Motor neuron (in vitro differentiated cells): Measurements from ENCODE around the gene ZNF341. TPM values are rescaled to one million over a fixed set of nuclear protein-coding genes. Genes with fewer than 3 reads are reported as not detected.
"Not testable (repeated sequence)": the region's sequence is repeated elsewhere in the genome, so short reads cannot be mapped to it uniquely, and the experiment has no call there.

ENCODE experiments used
- ATAC-seq, 8 experiments: fragments of 200-7000 bp; cut with Tn5 transposase; replicated peaks in 6 of 8; 2 replicates each; pipeline ENCODE4 v1.8.0; 2021; ENCODE audit warnings: mild to moderate bottlenecking in 8 of 8, moderate library complexity in 8 of 8
- H3K27ac ChIP-seq, 2 donors: fragments of 250-450 bp; sonication (Bioruptor Pico); 2 replicates each; pipeline ENCODE4 v1.9.0; 2021; ENCODE audit warnings: antibody characterized with exemption in 2 of 2, mild to moderate bottlenecking in 2 of 2, moderate library complexity in 1 of 2
- H3K4me1 ChIP-seq, 2 donors: fragments of 250-450 bp; sonication (Bioruptor Pico); replicated peaks in 1 of 2; 2 replicates each; pipeline ENCODE4 v1.6.1; 2021; ENCODE audit warnings: antibody characterized with exemption in 2 of 2, mild to moderate bottlenecking in 2 of 2, moderate library complexity in 1 of 2
- H3K4me3 ChIP-seq, 5 donors: fragments of 250-450 bp; sonication (Bioruptor Pico); 2 replicates each; pipeline ENCODE4 v1.9.0; 2021; ENCODE audit warnings: antibody characterized with exemption in 5 of 5, mild to moderate bottlenecking in 5 of 5, moderate library complexity in 4 of 5
- WGBS, 10 experiments: fragments of 450-650 bp; shearing (Covaris generic); methylation state at CpG; one replicate each; pipeline ENCODE4 v1.0.0; 2022; 5-methylcytosine and 5-hydroxymethylcytosine counted together
- in situ Hi-C, 9 experiments: fragments of 400-800 bp; cut with MboI; loops; one replicate each; pipeline ENCODE4 v1.15.0; 2021; ENCODE audit warnings: low sequenced_read_pairs in 9 of 9, low pct_unique_long_range_greater_than_20kb in 2 of 9; ENCODE audit not compliant: unreplicated experiment in 9 of 9
- total RNA-seq, 8 experiments: library from RNA; unstranded; fragments of 300-600 nt; gene quantifications; 2 replicates each; pipeline versions ENCODE4 v1.2.3 to v1.2.4, GENCODE V29; 2022

The ZNF341 gene
- total RNA-seq, 8 experiments from 2014 or later = 0.87 to 3.3 (median 1.2) TPM

DNA sequence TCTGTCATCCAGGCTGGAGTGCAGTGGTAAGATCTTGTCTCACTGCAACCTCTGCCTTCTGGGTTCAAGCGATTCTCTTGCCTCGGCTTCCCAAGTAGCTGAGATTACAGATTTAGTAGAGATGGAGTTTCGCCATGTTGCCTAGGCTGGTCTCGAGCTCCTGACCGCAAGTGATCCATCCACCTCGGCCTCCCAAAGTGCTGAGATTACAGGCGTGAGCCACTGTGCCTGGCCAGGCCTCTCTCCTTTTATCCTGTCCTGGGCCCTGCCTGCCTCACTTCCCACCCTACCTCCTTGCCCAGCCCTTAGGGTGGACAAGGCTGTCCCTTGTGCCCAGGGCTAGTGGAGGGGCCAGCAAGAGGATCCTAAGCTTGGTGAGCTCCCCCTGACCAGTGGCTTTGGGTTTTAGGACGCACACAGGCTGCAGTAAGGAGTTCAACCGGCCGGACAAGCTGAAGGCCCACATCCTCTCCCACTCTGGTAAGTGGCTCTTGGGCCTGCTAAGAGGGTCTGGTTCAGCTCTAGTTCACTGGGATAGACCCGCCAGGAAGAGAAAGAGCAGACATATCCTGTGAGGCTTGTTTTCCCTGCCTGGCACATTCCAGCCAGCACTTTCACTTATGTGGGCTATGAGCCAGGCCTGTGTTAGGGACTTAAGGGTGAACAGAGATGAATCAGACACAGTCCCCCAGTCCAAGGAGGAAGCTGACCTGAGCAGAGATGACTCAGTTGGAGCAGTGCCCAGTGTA, 57.5 kb downstream of the ZNF341 start:
- 80 to 100% (median 88%) methylated on average over 1 to 5 of the region's 11 CpGs; no CpG with 5 or more reads in 6 of the 10 experiments for WGBS, 10 experiments
- peak in 5 of 8 experiments; percentile 36 to 69 (median 50) for ATAC-seq
- H3K4me3 ChIP-seq = no peak overlapping the region
- no peaks in the 10 kb centered on the region for H3K4me1 ChIP-seq
- H3K27ac ChIP-seq = no peak overlapping the region
- in situ Hi-C loops = no loop called here

DNA sequence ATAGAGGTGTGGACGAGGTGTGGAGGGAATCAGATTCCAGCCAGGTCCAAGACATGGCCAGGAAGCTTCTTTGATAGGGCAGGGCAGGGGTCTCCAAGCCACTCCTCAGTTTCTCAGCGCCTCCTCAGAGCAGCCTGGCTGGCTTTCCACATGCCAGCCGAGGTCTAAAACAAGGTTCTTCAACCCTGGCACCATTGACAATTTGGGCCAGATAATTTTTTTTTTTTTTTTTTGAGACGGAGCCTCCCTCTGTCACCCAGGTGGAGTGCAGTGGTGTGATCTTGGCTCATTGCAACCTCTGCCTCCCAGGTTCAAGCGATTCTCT, 58.0 kb downstream of the ZNF341 start:
- ATAC-seq = no peak
- Histone ChIP-seq H3K27ac (no peak overlapping the region), H3K4me1 (no peaks in the 10 kb centered on the region), H3K4me3 (no peak overlapping the region)
- 80 to 100% (median 91%) methylated on average over 1 to 4 of the region's 5 CpGs; no CpG with 5 or more reads in 6 of the 10 experiments for WGBS, 10 experiments
- in situ Hi-C loops = no loop called here

DNA sequence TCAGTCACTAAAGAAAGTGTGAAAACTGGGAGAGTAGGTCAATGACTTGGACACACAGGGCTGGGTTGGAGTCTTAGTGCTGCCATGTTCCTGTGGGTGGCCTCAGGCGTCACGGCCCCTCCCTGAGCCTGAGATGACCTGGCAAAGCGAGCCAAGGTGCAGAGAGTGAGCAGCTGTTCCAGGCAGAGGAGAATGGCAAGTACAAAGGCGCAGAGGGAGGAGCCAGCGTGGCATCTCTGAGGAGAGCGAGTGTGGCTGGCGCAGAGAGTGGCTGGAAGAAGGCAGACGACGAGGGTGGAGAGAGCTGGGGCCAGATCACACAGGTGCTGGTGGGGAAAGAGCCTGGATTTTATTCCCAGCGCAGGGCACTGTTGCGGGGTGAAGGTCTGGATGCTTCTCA, 58.8 kb downstream of the ZNF341 start:
- WGBS, 10 experiments = 80 to 100% (median 90%) methylated on average over 1 to 9 of the region's 11 CpGs; no CpG with 5 or more reads in 2 of the 10 experiments
- Histone ChIP-seq H3K4me1 (no peaks in the 10 kb centered on the region), H3K4me3 (no peak overlapping the region), H3K27ac (no peak overlapping the region)
- in situ Hi-C loops = no loop called here
- no peak for ATAC-seq

DNA sequence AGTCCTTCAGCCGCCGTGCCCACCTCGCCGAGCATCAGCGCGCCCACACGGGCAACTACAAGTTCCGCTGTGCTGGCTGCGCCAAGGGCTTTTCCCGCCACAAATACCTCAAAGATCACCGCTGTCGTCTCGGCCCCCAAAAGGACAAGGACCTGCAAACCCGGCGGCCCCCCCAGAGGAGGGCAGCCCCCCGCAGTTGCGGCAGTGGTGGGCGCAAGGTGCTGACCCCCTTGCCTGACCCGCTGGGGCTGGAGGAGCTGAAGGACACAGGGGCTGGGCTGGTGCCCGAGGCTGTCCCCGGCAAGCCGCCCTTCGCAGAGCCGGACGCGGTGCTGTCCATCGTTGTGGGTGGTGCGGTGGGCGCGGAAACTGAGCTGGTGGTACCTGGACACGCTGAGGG, 59.2 kb downstream of the ZNF341 start:
- H3K4me1 ChIP-seq = no peaks in the 10 kb centered on the region
- in situ Hi-C loops = no loop called here
- H3K4me3 ChIP-seq = no peak overlapping the region
- ATAC-seq = no peak
- no peak overlapping the region for H3K27ac ChIP-seq
- WGBS, 10 experiments = 80 to 100% (median 80%) methylated on average over 1 to 2 of the region's 31 CpGs; no CpG with 5 or more reads in 7 of the 10 experiments

DNA sequence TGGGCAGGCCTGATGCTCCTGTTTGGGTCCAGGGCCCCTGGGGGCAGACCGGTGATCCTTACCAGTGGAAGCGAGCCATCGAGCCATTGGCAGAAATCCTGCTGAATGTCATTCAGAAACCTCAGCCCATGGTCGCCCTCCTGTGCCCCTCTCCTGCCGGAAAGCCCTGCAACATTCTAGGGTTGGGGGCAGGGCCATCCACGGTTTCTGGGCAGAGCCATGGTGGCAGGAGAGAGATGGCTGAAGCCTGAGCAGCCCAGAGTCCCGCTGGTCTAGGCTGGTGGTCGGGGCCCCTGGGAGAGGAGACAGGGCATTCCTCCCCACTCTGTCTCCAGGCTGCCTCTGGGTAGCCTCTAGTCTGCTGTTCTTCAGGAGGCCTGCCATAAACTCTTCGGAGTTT, 59.7 kb downstream of the ZNF341 start:
- WGBS, 10 experiments = 80 to 100% (median 95%) methylated on average over 1 to 4 of the region's 9 CpGs; no CpG with 5 or more reads in 7 of the 10 experiments
- Histone ChIP-seq H3K4me3 (no peak overlapping the region), H3K4me1 (no peaks in the 10 kb centered on the region), H3K27ac (no peak overlapping the region)
- no peak for ATAC-seq
- in situ Hi-C loops = no loop called here

DNA sequence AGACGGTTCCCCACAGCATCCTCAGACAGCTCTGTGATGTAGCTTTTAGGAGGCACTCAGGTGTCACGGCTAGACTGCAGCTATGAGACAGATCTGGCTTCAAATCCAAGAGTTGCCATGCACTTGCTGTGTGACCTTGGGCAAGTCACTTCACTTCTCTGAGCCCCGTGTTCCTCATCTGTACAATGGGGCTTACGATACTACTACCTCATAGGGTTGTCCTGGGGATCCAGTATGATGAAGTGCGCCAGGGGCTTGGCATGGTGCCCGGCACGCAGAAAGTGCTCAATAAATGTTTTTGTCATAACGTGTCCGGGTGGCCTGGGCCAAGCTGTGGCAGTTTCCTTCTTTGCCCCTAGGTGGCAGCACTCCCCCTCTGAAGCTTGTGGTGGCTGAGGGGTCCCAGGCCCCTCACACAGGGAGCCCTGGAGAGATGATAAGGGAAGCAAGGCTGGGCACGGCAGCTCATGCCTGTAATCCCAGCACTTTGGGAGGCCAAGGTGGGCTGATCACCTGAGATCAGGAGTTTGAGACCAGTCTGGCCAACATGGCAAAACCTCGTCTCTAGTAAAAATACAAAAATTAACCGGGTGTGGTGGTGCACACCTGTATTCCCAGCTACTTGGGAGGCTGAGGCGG, 60.3 kb downstream of the ZNF341 start:
- in situ Hi-C loops = no loop called here
- H3K4me1 ChIP-seq = no peaks in the 10 kb centered on the region
- ATAC-seq = peak in 3 of 8 experiments; percentile 19 to 81 (median 63)
- H3K4me3 ChIP-seq = no peak overlapping the region
- no peak overlapping the region for H3K27ac ChIP-seq
- 32 to 93% (median 83%) methylated on average over 1 to 8 of the region's 13 CpGs; no CpG with 5 or more reads in 2 of the 10 experiments for WGBS, 10 experiments

DNA sequence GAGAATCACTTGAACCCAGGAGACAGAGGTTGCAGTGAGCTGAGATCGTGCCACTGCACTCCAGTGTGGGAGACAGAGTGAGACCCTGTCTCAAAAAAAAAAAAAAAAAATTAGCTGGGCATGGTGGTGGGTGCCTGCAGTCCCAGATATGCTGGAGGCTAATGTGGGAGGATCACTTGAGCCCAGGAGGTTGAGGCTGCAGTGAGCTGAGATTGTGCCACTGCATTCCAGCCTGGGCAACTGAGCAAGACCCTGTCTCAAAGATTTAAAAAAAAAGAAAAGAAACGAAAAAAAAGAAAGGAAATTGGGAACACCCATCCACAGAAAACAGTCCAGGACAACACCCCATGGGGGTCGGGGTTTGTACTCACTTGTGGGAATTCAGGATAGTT, 60.8 kb downstream of the ZNF341 start:
- ATAC-seq, H3K4me1 ChIP-seq, in situ Hi-C loops, H3K4me3 ChIP-seq, H3K27ac ChIP-seq: not testable (repeated sequence)
- WGBS, 10 experiments = 13 to 91% (median 67%) methylated on average over 1 to 3 of the region's 3 CpGs; no CpG with 5 or more reads in 1 of the 10 experiments

DNA sequence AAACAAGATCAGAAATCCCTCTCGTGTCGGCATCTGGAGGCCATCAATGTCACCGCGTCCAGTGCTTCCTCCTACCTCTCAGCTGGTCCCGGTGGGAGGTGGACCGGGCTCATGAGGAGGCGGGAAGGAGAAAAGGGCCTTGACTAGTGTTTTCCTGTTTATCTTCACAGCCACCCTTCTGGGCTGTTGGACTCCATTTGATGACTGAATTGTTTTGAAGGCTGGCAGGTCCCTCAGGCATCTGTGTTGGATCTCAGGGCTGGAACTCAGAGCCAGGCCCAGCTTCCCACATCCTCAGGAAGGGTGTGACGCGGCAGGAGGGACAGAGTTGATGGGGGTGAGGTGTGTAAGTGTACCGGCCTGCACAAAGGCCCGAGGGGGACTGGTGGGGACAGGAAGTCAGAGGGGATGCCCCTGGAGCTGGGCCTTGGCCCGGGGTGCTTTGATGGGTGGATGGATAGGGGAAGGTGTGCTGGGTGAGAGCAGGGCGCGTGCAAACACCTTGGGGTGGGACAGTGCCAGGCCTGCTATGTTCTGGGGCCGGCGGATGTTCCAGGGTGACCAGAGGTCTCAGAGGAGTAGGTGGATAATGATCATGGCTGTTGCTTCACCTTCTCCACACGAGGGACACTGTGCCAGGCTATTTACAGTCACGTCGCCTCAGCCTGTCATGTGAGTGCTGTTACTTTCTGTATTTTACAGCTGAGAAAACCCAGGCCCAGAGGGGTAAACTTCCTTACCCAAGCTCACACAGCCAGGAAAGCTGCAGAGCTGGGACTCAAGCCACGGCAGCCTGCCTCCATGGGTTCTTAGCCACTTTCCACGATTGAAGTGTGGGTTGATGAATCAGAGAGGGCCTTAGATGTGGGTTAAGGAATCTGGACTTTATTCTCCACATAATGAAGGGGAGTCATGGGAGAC, 61.5 kb downstream of the ZNF341 start:
- in situ Hi-C loops = no loop called here
- 19 to 100% (median 76%) methylated on average over 1 to 7 of the region's 21 CpGs; no CpG with 5 or more reads in 4 of the 10 experiments for WGBS, 10 experiments
- Histone ChIP-seq H3K4me3 (no peak overlapping the region), H3K4me1 (no peaks in the 10 kb centered on the region), H3K27ac (no peak overlapping the region)
- peak in 1 of 8 experiments; percentile 46 for ATAC-seq

DNA sequence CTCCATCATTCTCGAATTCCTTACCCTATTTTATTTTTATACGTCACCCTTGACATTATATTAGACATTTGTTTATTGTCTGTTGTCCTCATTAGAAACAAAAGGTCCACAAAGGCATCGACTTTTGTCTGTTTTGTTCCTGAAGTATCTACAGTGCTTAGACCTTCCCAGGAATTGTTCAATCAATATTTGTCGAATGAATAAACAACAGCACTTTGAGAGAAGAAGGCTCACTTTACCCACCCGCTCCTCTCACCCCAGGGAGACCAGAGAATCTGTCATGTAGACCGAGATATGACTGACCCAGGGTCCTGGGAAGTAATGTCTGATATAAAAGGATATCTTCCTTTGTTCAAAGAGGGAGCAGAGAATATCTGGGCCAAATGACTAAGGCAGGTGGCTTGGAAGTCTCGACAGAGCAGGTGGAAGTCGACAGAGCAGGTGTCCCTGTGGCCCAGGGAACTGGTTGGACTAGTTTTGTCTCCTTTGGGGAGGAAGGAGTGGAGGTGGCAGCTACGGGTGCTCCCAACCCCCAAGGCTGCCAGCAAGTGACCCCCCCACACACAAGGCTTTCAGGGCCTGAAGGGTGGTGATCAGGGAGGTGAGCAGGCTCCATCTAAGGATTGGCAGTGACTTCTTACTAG, 64.6 kb downstream of the ZNF341 start:
- WGBS, 10 experiments = 57 to 93% (median 86%) methylated on average over 1 to 6 of the region's 9 CpGs
- H3K4me3 ChIP-seq = no peak overlapping the region
- no peak overlapping the region for H3K27ac ChIP-seq
- ATAC-seq = no peak
- in situ Hi-C loops = no loop called here
- no peaks in the 10 kb centered on the region for H3K4me1 ChIP-seq

DNA sequence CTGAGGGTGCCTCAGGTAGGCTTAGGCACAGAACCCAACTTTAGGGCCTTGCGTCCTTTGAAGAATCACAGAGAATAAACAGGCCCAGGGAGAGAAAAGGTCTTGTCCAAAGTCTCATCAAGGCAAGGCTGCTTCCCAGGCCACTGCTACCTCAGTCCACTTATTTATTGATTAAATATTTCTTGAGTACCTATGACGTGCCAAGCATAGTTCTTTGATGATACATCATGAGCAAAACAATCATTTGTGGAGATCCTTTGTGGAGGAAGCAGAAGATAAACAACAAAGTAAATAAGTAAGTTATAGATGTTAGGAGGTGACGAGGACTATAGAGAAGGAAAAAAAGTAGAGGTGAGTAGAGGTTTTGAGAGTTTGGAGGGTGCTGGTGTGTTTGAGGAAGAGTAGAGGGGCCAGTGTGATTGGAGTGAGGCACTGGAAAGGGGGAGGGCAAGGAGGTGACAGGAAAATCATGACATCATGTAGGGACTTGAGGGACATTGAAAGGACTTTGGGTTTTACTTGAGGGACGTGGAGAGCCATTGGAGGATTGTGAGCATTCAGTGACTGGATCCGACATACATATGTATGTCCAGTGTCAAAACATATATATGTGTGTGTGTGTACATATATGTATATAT, 65.2 kb downstream of the ZNF341 start:
- WGBS, 10 experiments = 40 to 91% (median 73%) methylated on average over 1 to 4 of the region's 5 CpGs
- in situ Hi-C loops = no loop called here
- ATAC-seq = no peak
- Histone ChIP-seq H3K4me3 (no peak overlapping the region), H3K27ac (no peak overlapping the region), H3K4me1 (no peaks in the 10 kb centered on the region)

DNA sequence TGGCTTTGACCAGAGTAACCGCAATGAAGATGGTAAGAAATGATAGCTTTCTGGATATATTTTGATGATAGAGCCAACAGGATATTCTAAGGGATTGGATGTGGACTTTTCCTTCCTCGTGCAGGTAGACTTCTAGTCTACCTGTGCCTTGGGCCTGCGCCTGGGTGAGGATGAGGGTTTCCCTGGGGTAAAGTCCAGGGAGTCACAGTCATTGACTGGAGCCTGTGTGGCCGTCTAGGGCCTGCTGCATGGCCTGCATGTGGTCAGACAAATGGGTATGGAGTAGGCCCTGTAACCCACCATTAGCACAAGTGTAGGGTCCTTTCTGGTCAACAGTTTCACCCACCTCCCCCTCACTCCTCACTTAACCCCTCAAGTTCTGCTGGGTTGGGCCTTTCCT, 66.6 kb downstream of the ZNF341 start:
- ATAC-seq = no peak
- in situ Hi-C loops = no loop called here

DNA sequence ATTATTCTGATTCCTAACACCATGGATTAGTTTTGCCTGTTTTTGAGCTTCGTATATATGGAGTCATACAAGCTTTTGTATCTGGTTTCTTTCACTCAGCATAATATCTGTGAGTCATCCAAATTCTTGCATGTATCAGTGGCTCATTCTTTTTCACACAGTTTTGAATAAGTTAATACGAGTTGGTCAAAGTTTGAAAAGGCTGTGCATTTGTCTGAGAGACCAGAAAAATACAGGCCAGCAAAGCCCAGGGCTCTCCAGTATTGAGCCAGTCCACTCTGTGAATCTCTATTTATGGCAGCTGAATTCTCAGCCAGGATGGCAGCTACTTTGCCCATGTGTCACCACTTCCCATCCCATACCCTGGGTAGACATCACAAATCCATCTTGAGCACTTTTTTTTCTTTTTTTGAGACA, 72.1 kb downstream of the ZNF341 start:
- no peak overlapping the region for H3K4me3 ChIP-seq
- in situ Hi-C loops = no loop called here
- no peak overlapping the region for H3K27ac ChIP-seq
- H3K4me1 ChIP-seq = no peaks in the 10 kb centered on the region
- peak in 6 of 8 experiments; percentile 29 to 99 (median 80) for ATAC-seq
- WGBS, 10 experiments = 0 to 66% (median 27%) methylated on average over 1 to 2 of the region's 2 CpGs; no CpG with 5 or more reads in 1 of the 10 experiments

More for the DNA sequence above, 66.6 kb downstream of the ZNF341 start:
- Histone ChIP-seq H3K27ac (no peak overlapping the region), H3K4me1 (no peaks in the 10 kb centered on the region), H3K4me3 (no peak overlapping the region)
- 40 to 100% (median 91%) methylated on average over 1 to 4 of the region's 4 CpGs; no CpG with 5 or more reads in 4 of the 10 experiments for WGBS, 10 experiments
